ENCODE data around the gene JRKL.
"Not testable (repeated sequence)": the region's sequence is repeated elsewhere in the genome, so short reads cannot be mapped to it uniquely, and the experiment has no call there.

The JRKL gene

DNA sequence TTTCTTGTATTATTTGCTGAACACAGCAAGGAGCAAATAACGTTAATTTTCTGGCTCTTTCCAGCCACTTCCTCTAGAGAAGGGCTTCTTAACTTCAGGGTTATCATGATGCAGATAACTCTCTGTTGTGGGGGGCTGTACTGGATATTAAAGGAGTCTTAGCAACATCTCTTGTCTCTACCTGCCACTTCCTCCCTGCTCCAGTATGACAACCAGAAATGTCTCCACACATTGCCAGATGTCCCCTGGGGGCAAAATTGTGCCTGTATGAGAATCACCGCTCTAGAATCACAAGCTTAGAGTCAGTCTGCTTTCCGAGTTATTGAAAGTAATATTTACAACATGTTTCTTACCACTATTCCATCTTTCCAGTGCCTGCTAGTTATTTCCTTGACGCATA, 6.8 kb downstream of the JRKL start:
- no peak for DNase-seq

DNA sequence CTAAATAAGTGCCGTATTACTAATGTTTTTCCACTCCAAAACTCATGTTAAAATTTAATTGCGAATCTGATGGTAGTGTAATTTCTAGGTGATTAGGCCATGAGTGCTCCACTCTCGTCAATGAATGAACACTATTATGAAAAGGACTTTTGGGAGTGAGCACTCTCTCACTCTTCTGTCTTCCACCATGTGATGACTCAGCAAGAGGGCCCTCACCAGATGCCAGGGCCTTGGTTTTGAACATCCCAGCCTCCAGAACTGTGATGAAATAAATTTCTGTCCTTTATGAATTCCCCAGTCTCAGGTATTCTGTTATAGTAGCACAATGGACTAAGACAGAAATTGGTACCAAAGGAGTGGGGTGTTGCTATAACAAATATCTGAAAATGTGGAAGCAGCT, 8.1 kb downstream of the JRKL start:
- no peak for DNase-seq

DNA sequence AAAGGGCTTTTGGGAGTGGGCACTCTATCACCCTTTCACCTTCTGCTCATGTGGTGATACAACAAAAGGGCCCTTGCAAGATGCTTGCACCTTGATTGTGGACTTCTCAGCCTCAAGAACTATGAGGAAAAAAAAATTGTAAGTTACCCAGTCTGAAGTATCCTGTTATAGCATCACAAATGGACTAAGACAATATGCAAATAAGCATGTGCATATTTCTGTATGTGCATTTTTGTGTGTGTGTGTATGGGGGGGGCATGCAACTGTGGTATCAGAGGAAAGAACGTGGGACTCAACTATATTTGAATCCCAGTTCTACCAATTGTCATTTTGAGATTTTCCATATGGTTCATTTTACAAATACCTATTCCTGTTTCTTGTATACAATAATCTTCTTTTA, 10.9 kb downstream of the JRKL start:
- no peak for DNase-seq

- not testable (repeated sequence) for DNase-seq
Observed at GRCh38 chr11:96411412-96411811, 21.6 kb downstream of the JRKL start.

DNA sequence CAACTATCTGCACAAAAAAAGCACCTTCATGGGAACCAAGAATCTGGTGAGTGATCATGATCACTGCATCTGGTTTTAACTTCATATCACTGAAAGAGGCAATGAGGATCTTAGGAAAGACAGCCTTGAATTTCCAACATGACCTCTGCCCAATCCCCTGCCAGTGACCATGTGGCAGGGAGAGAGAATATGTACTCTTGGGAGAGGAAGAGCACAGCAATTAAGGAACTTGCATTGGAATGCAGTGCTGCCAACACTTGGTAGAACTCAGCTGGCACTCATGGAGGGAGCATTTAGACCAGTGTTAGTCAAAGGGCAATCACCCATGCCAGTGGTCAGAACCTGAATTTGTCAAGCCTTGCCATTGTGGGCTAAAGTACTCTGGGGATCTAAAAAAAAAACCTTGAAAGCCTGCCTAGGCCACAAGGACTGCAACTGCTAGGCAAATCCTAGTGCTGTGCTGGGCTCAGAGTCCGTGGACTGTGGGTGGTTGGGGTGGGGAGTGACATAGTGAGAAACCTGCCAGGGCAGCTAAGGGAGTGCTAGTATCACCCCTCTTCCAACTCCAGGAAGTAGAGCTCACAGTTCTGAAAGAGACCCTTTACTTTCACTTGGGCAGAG, 23.1 kb downstream of the JRKL start:
- no peak for DNase-seq

- no peak for DNase-seq
Observed at GRCh38 chr11:96413408-96413807, 23.6 kb downstream of the JRKL start.

GRCh38 chr11:96424693-96425092, 34.9 kb downstream of the JRKL start:
- DNase-seq = no peak

GRCh38 chr11:96430668-96431067, 40.9 kb downstream of the JRKL start:
- DNase-seq = no peak

DNA sequence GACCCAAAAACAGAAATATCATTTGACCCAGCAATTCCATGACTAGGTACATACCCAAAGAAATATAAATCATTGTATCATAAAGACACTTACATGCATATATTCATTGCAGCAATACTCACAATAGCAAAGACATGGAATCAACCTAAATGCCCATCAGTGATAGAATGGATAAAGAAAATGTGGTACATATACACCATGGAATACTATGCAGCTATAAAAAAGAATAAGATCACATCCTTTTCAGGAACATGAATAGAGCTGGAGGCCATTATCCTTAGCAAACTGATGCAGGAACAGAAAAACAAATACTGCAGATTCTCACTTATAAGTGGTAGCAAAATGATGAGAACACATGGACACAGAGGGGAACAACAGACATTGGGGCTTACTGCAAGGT, 42.8 kb downstream of the JRKL start:
- not testable (repeated sequence) for DNase-seq

All from hematopoietic multipotent progenitor cell treated with erythropoietin and hydrocortisone succinate and interleukin-3 and kit ligand, for 8 days (in vitro differentiated cells).